Measurements from ENCODE around the gene ARPIN.

DNA sequence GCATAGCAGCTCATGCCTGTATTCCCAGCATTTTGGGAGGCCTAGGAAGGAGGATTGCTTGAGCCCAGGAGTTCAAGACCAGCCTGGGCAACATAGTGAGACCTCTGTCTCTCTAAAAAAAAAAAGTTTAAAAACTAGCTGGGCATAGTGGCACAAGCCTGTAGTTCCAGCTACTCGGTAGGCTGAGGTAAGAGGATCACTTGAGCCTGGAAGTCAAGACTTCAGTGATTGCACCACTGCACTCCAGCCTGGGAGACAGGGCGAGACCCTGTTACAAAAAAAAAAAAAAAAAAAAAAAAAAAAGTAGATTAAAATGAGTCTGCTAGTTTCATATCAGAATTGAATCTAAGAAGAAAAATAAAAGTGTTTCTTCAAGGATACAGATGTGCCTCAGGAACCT lies 65.7 kb downstream of the ARPIN start:
- TF ChIP-seq GATA2 (IDR thresholded peaks at IDR 0.05; ENCODE audit: low read depth, low read length) (no peak), GATA3 (IDR thresholded peaks at IDR 0.05; ENCODE audit: low read depth, low read length) (no peak)
